HEK293 (cell line): ENCODE measurements around the gene CDK17.

Experiments
- BCL11B ChIP-seq: fragments of 450-650 bp; formaldehyde crosslinking; IDR thresholded peaks from 2 replicates; pipeline ENCODE4 v1.5.1; 2016; ENCODE audit warnings: low read depth, missing biosample characterization, missing genetic modification characterization
- BCL6B ChIP-seq: fragments of 450-650 bp; formaldehyde crosslinking; IDR thresholded peaks from 2 replicates; pipeline ENCODE4 v1.5.1; 2017; ENCODE audit warnings: missing biosample characterization, missing genetic modification characterization
- CTCF ChIP-seq: fragments of 450-650 bp; formaldehyde crosslinking; IDR thresholded peaks from 2 replicates; pipeline ENCODE4 v1.5.1; 2016; ENCODE audit warnings: missing biosample characterization, missing genetic modification characterization
- GLI4 ChIP-seq: fragments of 450-650 bp; formaldehyde crosslinking; IDR thresholded peaks from 2 replicates; pipeline ENCODE4 v1.5.1; 2016; ENCODE audit warnings: missing biosample characterization, missing genetic modification characterization
- HOXA7 ChIP-seq: sonication (generic); formaldehyde crosslinking; IDR thresholded peaks from 2 replicates; pipeline ENCODE4 v1.8.1; 2022; ENCODE audit warnings: missing genetic modification reagents, borderline replicate concordance
- ZNF274 ChIP-seq, 2 experiments: fragments of 200-500 bp in 1 of 2; fragments of 450-650 bp in 1 of 2; sonication (Bioruptor generic) in 1 of 2; formaldehyde crosslinking in 1 of 2; IDR thresholded peaks; 2 replicates each; pipeline versions ENCODE4 v1.5.1 to v1.6.1; 2014 to 2016; ENCODE audit warnings: borderline replicate concordance in 1 of 2, inconsistent platforms in 1 of 2, low read length in 1 of 2, missing biosample characterization in 1 of 2, missing genetic modification characterization in 1 of 2
- ZNF391 ChIP-seq: fragments of 450-650 bp; formaldehyde crosslinking; IDR thresholded peaks from 2 replicates; pipeline ENCODE4 v1.5.1; 2016; ENCODE audit warnings: low read depth, missing biosample characterization, missing genetic modification characterization, borderline replicate concordance
- ZNF521 ChIP-seq: fragments of 450-650 bp; formaldehyde crosslinking; IDR thresholded peaks from 2 replicates; pipeline ENCODE4 v1.5.1; 2017; ENCODE audit warnings: missing biosample characterization, mild to moderate bottlenecking, missing genetic modification characterization
- ZXDB ChIP-seq: fragments of 450-650 bp; formaldehyde crosslinking; IDR thresholded peaks from 2 replicates; pipeline ENCODE4 v1.5.1; 2016; ENCODE audit warnings: missing biosample characterization, missing genetic modification characterization

DNA sequence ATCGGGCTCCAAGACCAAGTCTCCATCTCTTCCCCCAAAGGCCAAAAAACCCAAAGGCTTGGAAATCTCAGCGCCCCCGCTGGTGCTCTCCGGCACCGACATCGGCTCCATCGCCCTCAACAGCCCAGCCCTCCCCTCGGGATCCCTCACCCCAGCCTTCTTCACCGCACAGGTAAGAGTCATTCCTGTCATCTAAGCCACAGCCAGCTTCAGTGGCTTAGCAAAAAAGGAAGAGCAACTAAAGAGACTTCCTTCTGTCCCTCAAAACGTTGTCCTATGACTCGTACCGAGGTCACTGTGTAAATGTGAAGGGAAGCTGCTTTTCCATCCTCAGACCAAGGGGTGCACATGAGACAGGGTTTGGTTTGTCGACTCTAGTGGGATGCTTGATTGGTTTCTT is 152.7 kb downstream of the CDK17 start:
- TF ChIP-seq BCL11B (no peak), CTCF (tag by site-specific recombination) (no peak), ZNF274 (IDR thresholded peaks at IDR 0.05; ENCODE audit: low read length) (no peak), ZNF274 (tag by site-specific recombination; IDR thresholded peaks at IDR 0.05; ENCODE audit: borderline replicate concordance) (no peak), ZNF391 (tag by site-specific recombination) (no peak), GLI4 (tag by site-specific recombination) (no peak), HOXA7 (CRISPR knock-in tag) (no peak), ZNF521 (tag by site-specific recombination) (no peak), ZXDB (tag by site-specific recombination) (no peak), BCL6B (tag by site-specific recombination) (no peak)
